ENCODE results near the gene LTA4H.

DNA sequence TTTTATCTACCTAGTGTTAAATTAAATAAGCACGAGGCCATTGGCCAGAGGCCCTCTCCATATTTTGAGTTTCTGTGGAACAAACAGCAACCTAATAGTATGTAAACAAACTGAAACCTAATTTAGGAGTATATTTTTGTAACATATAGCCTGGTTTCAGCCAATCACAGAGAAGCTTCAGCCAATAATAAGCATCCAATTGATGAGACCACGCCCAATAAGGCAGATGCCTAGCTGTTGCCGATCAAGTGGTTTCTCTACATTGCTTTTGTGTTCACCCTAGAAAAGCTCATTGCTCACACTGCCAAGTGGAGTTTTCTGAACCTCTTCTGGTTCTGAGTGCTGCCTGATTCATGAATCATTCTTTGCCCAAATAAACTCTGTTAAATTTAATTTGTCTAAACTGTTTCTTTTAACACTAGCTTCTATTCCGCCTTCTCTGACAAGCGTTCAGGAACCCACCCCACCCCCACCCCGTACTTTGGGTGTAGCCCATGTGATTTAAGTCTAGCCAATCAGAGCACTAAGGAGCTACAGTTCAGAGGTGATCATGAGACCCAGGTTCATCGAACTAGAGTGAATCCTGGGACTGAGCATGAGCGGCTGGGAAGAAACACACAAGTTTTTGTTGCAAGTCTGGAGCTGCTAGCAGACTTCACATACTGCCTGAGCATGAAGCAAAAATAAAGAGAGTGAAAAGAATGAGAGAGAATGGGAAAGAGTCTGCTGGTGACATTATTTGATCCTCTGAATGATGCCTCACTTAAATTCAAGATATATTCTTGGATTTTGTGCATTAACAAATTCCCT lies 21.5 kb upstream of the LTA4H start:
- TF ChIP-seq CTCF (IDR thresholded peaks at IDR 0.05 in 4 of 5, conservative IDR thresholded peaks at IDR 0.05 in 1 of 5) (no peak), POLR2A (IDR thresholded peaks at IDR 0.05) (no peak)

Data from gastrocnemius medialis (tissue), 4 donors.